GM19238 (cell line): ENCODE measurements around the gene GNG4.
"Not testable (repeated sequence)": the region's sequence is repeated elsewhere in the genome, so short reads cannot be mapped to it uniquely, and the experiment has no call there.

Source experiments
- DNase-seq: peaks from one replicate; pipeline ENCODE4 v3.0.0; 2011; ENCODE audit warnings: low spot score; ENCODE audit not compliant: insufficient read length

Gene GNG4

DNA sequence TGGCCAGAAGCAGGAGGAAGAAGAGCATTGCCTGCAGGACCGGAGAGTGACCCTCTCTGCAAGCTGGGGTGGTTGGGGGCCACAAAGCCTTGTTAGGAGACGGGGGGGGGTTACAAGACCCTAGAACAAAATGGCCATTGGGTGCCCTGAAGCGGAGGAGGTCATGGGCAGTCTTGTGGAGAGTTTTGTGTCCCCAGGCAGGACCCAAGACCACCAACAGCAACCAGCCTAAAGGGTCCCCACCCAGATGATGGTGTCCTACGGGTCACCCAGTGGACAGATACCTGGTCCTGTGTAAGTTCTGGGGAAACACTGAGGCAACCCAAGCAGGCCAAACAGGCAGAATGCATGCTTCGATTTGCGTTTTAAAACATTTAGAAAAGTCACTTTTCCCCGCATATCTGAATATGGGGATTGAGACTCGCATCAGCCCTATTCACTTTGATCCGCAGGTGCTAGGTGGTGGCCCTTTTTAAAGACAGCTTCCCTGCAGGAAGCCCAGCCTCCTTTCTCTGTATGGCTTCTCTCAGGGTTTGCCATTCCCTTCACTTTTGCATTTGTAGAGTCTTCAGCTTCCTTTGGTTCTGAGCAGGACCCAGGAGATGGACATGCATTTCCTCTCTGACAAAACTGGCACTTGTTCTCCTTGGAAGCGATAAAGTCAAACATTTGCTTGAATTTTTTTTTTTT is 21.1 kb downstream of the GNG4 start:
- no peak for DNase-seq

DNA sequence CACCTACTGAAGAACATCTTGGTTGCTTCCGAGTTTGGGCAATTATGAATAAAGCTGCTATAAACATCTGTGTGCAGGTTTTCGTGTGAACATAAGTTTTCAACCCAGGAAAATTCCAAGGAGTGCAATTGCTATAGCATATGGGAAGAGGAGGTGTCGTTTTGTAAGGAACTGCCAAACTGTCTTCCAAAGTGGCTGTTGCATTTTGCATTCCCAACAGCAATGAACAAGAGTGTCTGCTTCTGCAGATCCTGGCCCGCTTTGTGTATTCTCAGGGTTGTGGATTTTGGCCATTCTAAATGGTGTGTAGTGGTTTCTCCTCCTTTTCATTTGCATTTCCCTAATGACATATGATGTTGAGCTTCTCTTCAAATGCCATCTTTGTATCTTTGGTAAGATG is 23.8 kb downstream of the GNG4 start:
- no peak for DNase-seq

DNA sequence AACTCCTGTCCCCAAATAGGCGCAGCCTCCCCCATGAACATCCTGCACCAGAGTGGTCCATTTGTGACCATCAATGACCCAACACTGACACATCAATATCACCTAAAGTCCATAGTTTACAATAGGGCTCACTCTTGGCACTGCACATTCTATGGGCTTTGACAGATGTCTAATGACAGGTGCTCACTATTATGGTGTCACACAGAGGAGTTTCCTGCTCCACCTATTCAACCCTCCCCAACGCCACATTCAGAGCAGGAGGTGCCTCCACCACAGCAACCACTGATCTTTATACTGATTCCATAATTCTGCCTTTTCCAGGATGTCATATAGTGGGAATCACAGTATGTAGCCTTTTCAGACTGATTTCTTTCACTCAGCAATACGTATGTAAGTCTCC is 24.2 kb downstream of the GNG4 start:
- DNase-seq, result no peak

- no peak for DNase-seq
Measured at GRCh38 chr1:235624721-235625333, 24.8 kb downstream of the GNG4 start.

- DNase-seq, result no peak
Measured at GRCh38 chr1:235622936-235623779, 26.4 kb downstream of the GNG4 start.

DNA sequence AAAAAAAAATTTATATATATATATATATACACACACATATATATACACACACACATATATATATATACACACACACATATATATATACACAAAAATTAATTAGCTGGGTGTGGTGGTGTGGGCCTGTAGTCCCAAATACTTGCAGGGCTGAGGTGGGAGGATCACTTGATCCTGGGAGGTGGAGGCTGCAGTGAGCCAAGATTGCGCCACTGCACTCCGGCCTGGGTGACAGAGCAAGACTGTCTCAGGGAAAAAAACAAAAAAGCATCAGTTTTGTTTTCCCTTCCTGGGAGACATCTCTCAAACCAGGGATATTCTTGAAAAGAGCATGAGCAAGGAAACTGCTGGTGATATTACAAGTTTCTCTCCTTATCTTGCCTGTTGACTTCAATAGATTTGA is 30.4 kb downstream of the GNG4 start:
- not testable (repeated sequence) for DNase-seq

GRCh38 chr1:235617808-235618207 is 31.8 kb downstream of the GNG4 start:
- no peak for DNase-seq

- no peak for DNase-seq
Measured at GRCh38 chr1:235617140-235617539, 32.4 kb downstream of the GNG4 start.

DNA sequence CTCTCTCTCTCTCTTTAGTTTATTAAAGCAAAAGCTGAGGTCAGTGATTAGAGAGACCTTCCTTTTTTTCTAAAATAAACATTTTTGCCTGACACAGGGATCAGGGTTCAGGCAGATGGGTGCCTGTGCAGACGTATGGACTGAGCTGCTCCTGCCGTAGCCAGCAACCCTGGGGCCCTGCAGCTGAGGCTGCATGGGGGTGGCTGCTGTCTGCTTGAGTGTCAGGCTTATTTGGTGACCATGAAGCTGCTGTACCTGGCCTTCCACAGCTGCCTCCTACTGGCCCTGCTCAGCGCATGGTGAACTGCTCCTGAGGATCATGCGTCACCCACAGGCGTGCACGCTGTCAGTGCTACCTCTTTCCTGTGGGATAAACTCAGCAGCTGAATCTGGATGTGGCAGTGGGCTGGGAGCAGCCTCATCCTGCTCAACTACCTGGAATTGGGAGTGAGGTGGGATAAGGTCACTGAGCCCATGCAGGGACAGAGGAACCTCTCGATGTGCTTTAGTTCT is 35.1 kb downstream of the GNG4 start:
- DNase-seq, result no peak

- no peak for DNase-seq
Measured at GRCh38 chr1:235613602-235614001, 36.0 kb downstream of the GNG4 start.

GRCh38 chr1:235612761-235613160 is 36.8 kb downstream of the GNG4 start:
- no peak for DNase-seq

DNA sequence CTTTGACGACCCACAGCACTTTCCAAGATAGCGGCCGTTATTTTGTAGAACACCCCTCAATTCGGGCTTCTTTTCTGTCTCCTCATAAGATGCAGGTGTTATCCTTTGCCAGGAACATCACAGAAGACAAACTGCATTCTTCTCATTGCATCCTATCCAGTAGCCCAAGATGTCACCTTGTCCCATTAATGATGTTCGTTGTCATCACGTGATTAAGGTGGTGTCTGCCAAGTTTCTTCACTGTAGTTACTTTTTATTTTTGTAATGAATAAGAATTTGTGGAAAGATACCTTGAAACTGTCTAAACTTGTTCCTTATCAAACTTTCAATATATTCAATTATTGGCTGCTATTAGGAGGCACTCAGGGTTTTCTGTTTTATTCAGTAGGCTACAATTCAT is 39.4 kb downstream of the GNG4 start:
- no peak for DNase-seq

GRCh38 chr1:235608278-235608677 is 41.3 kb downstream of the GNG4 start:
- no peak for DNase-seq

- DNase-seq, result no peak
Measured at GRCh38 chr1:235607284-235607683, 42.3 kb downstream of the GNG4 start.

DNA sequence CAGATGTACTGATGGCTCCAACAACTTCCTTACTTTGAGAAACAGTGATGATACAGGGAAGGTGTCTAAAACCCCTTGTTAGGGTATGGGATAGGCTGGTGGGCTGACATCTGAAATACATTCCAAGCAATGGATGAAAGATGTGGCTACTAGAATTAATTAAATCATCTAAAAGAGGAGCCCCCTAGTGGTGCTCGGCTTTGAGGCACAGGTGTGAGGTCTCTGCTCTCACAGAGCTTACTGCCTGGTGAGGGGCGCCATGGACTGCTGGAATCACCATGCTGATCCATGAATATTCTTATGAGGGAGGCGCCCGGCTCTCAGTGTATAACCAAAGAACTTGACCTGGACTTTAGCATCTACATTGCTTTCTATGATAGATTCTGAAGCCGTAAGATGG is 48.5 kb downstream of the GNG4 start:
- no peak for DNase-seq

DNA sequence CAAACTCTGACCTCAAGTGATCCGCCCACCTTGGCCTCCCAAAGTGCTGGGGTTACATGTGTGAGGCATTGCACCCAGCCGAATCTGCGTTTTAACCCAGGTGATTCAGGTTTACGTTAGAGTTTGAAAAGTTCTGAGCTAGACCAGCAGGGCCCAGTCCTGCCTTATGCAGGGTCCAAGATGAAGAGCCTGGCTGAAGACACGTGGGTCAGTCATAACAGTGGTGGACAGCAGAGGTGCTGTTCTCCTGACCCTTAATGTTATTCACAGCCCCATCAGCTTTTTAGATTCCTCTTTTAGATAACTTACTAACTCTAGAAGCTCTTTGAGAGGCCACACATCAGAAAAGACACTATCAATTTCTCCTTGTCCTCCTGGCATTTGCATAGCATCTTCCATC is 50.0 kb downstream of the GNG4 start:
- DNase-seq, result no peak

DNA sequence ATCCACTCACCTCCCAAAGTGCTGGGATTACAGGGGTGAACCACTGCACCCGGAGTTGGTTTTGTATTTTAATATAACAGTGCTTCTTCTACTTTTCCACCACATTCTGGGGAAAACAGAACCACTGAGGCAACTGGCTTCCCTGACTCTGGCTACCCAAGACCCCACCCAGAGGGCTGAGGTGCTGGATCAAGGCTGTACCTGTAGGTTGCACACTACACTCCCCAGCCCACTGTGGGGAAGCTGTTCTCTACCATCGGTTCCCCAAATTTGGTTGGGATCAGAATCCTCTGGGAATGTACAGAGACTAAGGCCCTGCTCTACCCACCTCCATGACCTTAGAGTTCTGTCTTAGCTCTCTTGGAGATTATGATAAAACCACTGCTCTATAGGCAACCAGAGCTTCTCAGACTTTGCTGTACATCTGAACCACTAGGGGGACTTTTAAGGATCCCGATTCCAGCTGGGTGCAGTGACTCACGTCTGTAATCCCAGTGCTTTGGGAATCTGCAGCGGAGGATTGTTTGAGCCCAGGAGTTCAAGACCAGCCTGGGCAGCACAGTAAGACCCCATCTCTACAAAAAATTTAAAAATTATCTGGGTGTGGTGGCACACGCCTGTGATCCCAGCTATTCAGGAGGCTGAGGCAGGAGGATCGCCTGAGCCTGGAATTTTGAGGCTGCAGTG is 51.6 kb downstream of the GNG4 start:
- DNase-seq, result no peak

DNA sequence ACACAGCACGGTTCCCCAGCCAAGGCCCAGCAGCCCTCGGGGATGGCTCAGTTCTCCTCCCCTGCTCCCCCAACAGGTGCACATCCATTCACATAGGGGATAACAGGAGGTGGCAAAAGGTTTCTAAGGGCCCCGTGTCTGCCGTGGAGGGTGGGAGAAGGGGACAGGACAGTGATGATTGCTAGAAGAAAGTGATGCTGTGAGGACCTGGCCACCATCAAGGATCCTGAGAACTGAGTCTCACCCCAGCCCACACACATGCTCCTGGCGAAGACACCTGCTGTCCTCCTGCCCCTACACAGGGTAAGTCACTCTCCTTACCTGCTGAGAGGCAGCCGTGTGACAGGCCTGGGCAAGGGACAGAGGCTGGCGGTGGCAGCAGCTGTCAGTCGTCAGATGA is 54.5 kb downstream of the GNG4 start:
- DNase-seq, result no peak

GRCh38 chr1:235594281-235594895 is 55.2 kb downstream of the GNG4 start:
- DNase-seq, result not testable (repeated sequence)

DNA sequence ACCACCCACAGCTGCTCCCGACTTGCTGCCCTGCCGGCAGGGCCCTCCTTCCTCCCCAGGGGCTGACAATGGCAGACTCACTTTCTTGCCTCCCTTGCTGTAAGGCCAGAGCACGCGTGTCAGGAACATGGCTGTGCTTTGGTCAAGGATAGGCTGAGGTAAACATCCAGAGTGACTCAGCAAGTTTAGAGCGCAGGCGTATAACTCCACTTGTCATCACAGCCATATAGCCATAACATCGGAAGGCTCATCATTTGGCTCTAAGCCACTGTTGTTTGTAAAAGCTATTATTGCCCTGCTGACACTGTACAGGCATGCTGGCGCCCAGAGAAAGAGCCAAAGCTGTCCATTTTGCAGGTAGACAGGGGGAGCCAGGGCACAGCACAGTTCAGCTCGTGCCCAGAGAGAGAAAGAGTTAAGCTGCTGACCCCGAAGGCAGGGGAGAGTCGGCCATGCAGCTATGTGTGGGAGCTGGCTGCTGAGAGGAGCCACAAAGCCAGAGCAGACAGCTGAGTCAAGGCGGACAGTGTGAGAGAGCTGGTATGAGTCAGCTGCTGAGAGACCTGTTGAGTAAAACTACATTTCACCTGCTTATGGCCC is 60.6 kb downstream of the GNG4 start:
- DNase-seq, result no peak

- no peak for DNase-seq
Measured at GRCh38 chr1:235588156-235588555, 61.4 kb downstream of the GNG4 start.
